ENCODE data around the gene ATF2.

The ATF2 gene

DNA sequence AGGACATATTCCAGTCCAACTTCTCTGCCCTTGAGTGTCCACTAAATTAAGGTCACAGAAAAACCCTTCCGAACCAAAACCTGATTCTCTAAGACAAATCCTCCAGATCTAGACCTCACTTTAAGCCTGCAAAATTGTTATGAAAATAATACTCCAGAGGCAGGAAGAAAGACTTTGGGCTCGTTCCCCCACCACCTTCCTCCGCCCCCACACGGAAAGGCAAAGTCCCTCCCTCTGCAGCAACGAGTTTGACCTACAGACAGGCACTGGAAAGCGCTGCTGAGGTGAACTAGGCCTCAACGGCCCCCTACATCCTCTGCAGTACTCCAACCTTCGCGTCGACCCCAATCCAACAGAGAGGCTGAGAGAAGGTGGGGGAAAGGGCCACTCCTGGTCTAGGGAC lies 12.7 kb upstream of the ATF2 start:
- in situ Hi-C loops (cut with MboI; ENCODE audit: low sequenced_read_pairs, unreplicated experiment) = no loop called here
- peak; percentile 54 for DNase-seq (ENCODE audit: low spot score)
- TF ChIP-seq, protein P1, sequence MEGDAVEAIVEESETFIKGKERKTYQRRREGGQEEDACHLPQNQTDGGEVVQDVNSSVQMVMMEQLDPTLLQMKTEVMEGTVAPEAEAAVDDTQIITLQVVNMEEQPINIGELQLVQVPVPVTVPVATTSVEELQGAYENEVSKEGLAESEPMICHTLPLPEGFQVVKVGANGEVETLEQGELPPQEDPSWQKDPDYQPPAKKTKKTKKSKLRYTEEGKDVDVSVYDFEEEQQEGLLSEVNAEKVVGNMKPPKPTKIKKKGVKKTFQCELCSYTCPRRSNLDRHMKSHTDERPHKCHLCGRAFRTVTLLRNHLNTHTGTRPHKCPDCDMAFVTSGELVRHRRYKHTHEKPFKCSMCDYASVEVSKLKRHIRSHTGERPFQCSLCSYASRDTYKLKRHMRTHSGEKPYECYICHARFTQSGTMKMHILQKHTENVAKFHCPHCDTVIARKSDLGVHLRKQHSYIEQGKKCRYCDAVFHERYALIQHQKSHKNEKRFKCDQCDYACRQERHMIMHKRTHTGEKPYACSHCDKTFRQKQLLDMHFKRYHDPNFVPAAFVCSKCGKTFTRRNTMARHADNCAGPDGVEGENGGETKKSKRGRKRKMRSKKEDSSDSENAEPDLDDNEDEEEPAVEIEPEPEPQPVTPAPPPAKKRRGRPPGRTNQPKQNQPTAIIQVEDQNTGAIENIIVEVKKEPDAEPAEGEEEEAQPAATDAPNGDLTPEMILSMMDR (IDR thresholded peaks at IDR 0.05; ENCODE audit: borderline replicate concordance, control extremely low read depth, extremely low read depth, insufficient read depth, missing control alignments) = no peak

DNA sequence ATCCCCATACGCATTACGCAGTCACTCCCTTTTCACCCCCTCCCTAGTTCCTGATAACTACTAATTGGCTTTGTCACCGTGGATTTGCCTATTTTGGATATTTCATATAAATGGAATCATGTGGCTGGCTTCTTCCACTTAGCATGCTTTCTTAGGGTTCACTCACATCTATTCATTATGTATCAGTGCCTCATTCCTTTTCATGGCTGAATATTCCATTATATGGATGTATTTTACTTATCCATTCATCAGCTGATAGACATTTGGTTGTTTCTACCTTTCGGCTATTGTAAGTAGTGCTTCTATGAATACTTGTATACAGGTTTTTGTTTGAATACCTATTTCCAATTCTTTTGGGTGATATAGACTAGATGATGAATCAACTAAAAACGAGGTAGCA lies 8.6 kb upstream of the ATF2 start:
- in situ Hi-C loops (cut with MboI; ENCODE audit: low sequenced_read_pairs, unreplicated experiment) = no loop called here
- DNase-seq (ENCODE audit: low spot score) = no peak
- TF ChIP-seq, protein P1 (IDR thresholded peaks at IDR 0.05; ENCODE audit: borderline replicate concordance, control extremely low read depth, extremely low read depth, insufficient read depth, missing control alignments) = no peak

DNA sequence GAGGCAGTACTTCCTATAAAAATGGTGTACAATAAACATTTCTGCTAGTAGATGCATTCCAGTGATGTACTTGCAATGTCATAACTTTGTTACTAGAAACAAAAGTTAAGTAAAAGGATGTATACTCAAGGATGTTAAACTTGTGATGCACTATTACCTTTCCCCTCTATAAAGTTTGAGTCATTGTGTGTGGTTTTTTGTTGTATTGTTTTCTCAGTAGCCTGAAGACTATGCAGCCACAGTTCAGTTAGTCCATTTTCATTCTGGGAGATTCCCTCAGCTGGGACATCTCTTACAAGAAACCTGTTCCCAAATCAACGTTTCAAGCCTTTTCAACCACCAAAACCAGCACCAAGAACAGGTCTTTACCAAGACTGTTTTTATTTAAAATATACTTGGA lies 7.9 kb upstream of the ATF2 start:
- in situ Hi-C loops (cut with MboI; ENCODE audit: low sequenced_read_pairs, unreplicated experiment) = no loop called here
- TF ChIP-seq, protein P1 (IDR thresholded peaks at IDR 0.05; ENCODE audit: borderline replicate concordance, control extremely low read depth, extremely low read depth, insufficient read depth, missing control alignments) = no peak
- DNase-seq (ENCODE audit: low spot score) = no peak

DNA sequence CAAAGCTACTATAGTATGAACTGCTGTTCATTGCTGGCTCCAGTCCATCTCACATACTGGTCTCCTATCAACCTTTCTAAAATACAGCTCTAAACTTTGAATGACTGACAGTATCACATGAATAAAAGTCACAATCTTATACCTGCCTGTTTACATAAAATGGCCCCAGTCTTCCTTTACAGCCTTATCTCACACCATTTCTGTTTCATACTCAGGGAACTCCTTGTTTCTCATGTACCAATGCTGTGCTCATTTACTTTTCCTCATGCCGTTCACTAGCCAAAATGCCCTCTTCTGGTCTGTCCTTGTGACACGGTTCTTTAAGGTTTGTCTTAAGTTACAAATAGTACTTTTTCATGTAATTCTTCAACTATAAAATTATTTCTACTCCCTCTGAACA lies 7.3 kb upstream of the ATF2 start:
- in situ Hi-C loops (cut with MboI; ENCODE audit: low sequenced_read_pairs, unreplicated experiment) = no loop called here
- no peak for DNase-seq (ENCODE audit: low spot score)
- TF ChIP-seq, protein P1 (IDR thresholded peaks at IDR 0.05; ENCODE audit: borderline replicate concordance, control extremely low read depth, extremely low read depth, insufficient read depth, missing control alignments) = no peak

DNA sequence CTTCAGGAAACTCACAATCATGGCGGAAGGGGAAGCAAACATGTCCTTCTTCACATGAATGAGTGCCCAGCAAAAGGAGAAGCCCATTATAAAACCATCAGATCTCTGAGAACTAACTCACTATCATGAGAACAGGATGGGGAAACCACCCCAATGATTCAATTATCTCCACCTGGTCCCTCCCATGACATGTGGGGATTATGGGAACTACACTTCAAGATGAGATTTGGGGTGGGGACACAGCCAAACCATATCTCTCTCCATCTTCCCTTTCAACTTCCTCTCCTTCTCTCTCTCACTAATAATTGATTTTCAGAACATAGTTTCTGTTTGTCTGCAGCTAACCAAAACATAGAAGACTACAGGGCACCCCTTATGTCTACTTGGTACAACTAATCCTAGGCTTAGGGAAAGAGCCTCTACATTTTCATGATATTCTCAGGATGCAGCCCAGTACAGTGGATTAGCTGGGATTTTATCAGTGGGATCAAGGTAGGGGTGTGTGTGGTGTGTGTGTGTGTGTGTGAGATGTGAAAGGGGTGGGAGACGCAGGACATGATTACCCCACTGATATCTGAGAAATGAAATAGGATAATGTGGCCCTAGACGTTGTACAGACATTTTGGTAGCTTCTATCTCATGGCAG lies 2.8 kb upstream of the ATF2 start:
- TF ChIP-seq, protein P1 (IDR thresholded peaks at IDR 0.05; ENCODE audit: borderline replicate concordance, control extremely low read depth, extremely low read depth, insufficient read depth, missing control alignments) = no peak
- DNase-seq (ENCODE audit: low spot score) = no peak
- in situ Hi-C loops (cut with MboI; ENCODE audit: low sequenced_read_pairs, unreplicated experiment) = no loop called here

DNA sequence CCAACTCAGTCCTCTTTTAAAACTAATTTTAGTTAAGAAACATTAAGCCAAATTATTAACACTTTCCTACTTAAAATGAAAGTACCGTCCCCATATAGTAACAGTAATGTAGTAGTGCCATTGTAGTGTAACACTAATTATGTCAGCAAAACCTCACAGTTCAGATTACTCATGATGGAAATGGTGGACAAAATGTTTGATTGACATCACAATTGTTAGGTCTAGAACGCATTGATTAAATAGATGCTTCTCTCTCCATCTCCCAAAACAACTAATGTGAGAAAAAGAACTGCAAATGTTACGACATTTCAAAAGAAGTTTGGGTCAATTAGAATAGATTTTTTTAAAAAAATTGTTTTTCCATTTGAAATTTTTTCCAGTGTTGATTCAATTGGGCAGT lies 1.2 kb upstream of the ATF2 start:
- no peak for DNase-seq (ENCODE audit: low spot score)
- in situ Hi-C loops (cut with MboI; ENCODE audit: low sequenced_read_pairs, unreplicated experiment) = no loop called here

More for the DNA sequence above, 1.2 kb upstream of the ATF2 start:
- TF ChIP-seq, protein P1 (IDR thresholded peaks at IDR 0.05; ENCODE audit: borderline replicate concordance, control extremely low read depth, extremely low read depth, insufficient read depth, missing control alignments) = no peak
